ENCODE results near the gene BAG5. TPM values are rescaled to one million over a fixed set of nuclear protein-coding genes. Genes with fewer than 3 reads are reported as not detected.
"Not testable (repeated sequence)": the region's sequence is repeated elsewhere in the genome, so short reads cannot be mapped to it uniquely, and the experiment has no call there.

BAG5 gene, protein sequence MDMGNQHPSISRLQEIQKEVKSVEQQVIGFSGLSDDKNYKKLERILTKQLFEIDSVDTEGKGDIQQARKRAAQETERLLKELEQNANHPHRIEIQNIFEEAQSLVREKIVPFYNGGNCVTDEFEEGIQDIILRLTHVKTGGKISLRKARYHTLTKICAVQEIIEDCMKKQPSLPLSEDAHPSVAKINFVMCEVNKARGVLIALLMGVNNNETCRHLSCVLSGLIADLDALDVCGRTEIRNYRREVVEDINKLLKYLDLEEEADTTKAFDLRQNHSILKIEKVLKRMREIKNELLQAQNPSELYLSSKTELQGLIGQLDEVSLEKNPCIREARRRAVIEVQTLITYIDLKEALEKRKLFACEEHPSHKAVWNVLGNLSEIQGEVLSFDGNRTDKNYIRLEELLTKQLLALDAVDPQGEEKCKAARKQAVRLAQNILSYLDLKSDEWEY
- 30.3 TPM for total RNA-seq

DNA sequence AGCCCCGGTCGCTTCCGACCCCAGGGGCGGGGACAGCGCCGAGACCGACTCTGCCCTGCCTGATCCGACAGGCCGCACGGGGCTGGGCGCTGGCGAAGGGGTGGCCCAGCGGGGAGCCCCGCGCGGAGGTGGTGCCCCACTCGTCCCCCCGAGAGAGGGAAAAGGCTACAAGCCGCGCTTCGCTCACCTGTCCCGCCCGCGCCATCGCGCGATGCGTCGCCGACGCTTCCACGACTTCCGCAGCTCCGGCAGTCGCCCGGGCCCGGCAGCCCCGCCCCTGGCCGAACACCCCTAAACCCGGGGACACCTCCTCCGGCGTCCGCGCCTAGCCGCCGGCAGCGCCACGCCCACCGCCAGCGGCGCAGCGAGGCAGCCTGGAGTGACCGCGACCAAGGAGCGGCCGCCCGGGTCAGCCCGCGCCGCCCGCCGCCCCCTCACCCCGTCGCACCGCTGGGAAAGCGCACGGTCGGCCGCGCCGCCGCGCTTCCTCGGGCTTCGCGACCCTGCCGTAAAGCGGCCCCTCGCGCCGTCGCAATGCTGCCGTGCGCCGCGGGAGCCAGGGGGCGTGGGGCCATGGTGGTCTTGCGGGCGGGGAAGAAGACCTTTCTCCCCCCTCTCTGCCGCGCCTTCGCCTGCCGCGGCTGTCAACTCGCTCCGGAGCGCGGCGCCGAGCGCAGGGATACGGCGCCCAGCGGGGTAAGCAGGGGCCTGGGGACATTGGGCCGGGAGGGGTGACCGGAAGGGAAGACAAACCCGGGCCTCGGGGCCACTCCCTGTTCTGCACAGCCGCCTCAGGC, at the start of gene BAG5, which contains the start of gene COA8:
Gene BAG5, minus strand, starts transcription at position 229 of the 797 bp plus-strand sequence. CDS start 1,493 bp downstream, outside the sequence.
Gene COA8, plus strand, starts transcription at position 532 of the 797 bp plus-strand sequence. Its CDS starts 42 bp downstream, at position 574.
- peak; percentile 90 for DNase-seq (ENCODE audit: low spot score)

DNA sequence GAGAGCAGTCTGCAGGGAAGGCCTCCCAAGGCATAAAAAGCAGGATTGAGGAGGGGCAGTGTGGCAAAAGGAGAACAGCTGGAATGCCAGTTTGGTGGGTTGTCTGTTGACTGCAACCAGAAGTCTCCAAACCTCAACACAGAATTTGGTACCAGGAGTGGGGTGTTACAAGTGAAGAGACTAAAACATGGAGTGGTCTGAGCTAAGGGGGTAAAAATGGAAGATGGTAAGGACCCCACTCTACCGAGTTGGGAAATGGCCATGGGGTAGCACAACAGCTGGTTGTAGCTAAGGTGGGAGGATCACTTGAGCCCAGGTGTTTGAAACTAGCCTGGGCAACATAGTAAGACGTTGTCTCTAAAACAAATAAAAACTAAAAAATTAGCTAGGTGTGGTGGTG, 48.8 kb upstream of the BAG5 start:
- ATAC-seq (no peak), DNase-seq (ENCODE audit: low spot score) (no peak)
- intact Hi-C loops (cut with DNase I), result no loop called here

More for the DNA sequence above, at the start of gene BAG5, which contains the start of gene COA8:
- ATAC-seq, result peak; percentile 75
- intact Hi-C loops (cut with DNase I), result no loop called here

DNA sequence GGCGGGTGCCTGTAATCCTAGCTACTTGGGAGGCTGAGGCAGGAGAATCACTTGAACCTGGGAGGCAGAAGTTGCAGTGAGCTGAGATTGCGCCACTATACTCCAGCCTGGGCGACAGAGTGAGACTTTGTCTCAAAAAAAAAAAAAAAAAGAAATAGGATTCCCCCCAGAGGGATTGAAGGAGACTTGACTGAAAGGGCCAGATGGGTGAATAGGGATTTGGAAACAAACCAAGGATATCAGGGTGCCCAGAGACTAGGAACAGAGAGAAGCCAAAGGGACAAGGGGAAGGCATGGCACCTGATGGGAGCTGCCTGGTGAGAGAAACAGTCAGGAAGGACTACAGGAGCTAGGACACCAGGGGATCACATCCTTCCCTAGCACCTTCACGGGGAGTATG, 46.6 kb upstream of the BAG5 start:
- intact Hi-C loops (cut with DNase I); DNase-seq (ENCODE audit: low spot score); ATAC-seq: not testable (repeated sequence)

GRCh38 chr14:103607822-103608221, 45.4 kb upstream of the BAG5 start:
- no peak for ATAC-seq
- DNase-seq (ENCODE audit: low spot score), result no peak
- intact Hi-C loops (cut with DNase I), result no loop called here

DNA sequence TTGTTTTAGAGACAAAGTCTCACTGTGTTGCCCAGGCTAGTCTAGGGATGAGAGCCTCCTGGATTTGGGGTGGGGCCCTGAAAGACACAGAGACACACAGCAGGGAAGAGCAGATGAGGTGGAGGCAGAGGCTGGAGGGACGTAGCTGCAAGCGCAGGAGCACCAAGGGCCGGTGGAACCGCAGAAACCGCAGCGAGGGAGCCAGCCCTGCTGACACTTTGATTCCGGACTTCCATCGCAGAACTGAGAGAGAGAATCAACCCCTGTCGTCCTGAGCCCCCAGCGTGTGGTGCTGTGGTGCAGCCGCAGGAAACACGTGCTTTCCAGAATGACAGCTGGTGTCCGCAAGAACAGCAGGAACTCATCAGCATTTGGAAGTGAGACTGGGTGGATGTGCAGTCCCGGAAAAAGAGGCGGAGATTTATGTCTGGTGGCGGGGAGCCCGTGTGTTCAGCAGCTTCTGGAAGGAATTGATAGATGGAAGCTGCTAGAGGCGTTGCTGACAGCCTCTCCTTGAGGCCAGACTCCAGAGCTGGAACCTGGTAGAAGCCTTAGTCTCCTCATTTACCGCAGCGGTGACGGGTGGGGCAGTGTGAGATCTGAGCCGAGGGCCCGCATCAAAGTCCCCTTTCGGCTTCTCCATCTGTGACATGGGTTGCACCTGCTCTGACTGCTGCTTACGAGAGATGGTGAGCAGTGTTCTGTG, 44.7 kb upstream of the BAG5 start:
- intact Hi-C loops (cut with DNase I), result no loop called here
- DNase-seq (ENCODE audit: low spot score) (peak; percentile 86), ATAC-seq (peak; percentile 97)

GRCh38 chr14:103604620-103605019, 42.2 kb upstream of the BAG5 start:
- no peak for DNase-seq (ENCODE audit: low spot score)
- intact Hi-C loops (cut with DNase I), result no loop called here
- no peak for ATAC-seq

DNA sequence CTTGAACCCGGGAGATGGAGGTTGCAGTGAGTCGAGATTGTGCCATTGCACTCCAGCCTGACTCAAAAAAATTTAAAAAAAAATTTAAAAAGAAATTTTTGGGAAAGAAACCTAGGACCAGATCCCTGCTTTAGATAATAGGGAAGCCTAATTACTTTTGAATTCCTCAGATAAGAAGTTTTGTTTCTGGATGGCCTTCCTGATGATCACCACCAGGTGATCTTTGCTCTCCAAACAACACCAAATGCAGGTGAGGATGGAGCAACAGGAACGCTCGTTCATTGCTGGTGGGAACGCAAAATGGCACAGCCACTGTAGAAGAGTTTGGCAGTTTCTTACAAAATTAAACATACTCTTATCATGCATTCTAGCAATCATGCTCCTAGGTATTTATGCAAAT, 38.0 kb upstream of the BAG5 start:
- ATAC-seq (no peak), DNase-seq (ENCODE audit: low spot score) (no peak)
- intact Hi-C loops (cut with DNase I), result no loop called here

DNA sequence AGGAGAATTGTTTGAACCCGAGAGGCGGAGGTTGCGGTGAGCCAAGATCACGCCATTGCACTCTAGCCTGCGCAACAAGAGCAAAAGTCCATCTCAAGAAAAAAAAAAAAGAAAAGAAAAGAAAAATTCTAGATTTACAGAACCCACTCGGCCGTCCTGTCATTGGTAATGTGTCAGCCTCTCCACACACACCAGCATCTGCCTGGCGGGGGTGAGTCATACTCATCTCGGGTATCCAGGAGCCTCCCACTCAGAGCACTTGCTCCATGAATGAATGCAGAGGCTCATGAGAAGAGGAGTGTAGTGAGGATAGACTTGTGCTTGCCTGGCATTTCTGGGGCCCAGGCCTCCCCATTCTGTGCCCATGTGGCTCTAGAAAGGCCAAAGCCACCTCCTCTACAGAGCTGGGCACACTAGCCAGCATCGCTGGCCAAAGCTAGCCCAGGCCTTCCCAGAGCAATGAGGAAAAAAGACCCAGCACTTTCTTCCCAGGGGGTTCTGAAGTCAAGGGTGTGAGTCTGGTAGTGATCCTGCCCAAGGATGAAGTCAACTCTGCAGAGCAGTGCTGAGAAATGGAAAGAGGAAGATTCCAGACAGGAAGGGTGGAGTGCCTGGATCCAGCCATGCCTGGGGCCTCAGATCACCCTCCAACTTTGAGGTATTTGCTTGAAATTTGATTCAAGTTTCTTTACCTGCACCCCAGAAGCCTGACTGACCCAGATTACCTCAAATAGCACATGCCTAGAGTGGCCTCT, 35.3 kb upstream of the BAG5 start:
- ATAC-seq (no peak), DNase-seq (ENCODE audit: low spot score) (no peak)
- intact Hi-C loops (cut with DNase I), result no loop called here

GRCh38 chr14:103594265-103594664, 31.8 kb upstream of the BAG5 start:
- intact Hi-C loops (cut with DNase I), result no loop called here
- DNase-seq (ENCODE audit: low spot score) (peak; percentile 76), ATAC-seq (peak; percentile 95)

- DNase-seq (ENCODE audit: low spot score) (no peak), ATAC-seq (no peak)
- intact Hi-C loops (cut with DNase I), result no loop called here
Measured at GRCh38 chr14:103593577-103593976, 31.1 kb upstream of the BAG5 start.

GRCh38 chr14:103584326-103584915, 22.0 kb upstream of the BAG5 start:
- intact Hi-C loops (cut with DNase I), result no loop called here

DNA sequence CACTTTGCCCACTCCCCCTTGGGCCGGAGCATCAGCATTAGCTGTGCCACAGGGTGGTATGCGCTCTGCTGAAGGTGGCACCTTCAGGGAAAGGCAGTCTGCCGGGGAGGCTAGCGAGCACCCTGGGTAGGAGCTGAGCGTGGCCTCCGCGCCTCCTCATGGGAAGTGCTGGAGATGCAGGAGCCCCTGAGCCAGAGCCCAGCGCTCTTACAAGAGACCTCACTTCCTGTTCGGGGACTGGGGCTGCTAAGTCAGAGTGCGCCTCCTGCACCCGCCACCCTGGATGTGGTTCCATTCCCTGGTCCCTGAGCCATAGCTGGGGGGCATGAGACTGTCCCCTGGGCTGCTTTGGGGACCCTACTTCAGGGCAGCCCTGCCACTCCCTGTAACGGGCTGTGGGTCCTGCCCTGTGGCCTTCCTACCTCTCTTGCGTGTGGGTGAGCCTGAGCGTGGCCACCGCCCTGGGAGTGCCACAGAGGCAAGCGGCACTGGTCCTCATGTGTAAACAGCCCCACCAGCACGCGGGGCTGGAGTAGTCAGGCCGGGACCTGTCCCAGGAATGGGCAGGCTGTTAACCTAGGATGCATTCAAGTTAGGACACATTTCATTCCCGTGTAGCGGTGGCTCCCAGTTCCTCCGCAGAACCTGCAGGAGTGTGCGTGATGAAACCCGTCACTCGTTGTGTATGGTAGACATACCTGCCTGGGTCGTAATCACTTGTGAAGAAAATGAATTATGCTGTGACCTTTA, 19.7 kb upstream of the BAG5 start:
- intact Hi-C loops (cut with DNase I), result no loop called here
- peak; percentile 15 for ATAC-seq

More at GRCh38 chr14:103584326-103584915, 22.0 kb upstream of the BAG5 start:
- DNase-seq (ENCODE audit: low spot score) (no peak), ATAC-seq (no peak)

GRCh38 chr14:103581206-103581605, 18.7 kb upstream of the BAG5 start:
- intact Hi-C loops (cut with DNase I), result no loop called here
- ATAC-seq (no peak), DNase-seq (ENCODE audit: low spot score) (no peak)

More for the DNA sequence above, 19.7 kb upstream of the BAG5 start:
- no peak for DNase-seq (ENCODE audit: low spot score)

DNA sequence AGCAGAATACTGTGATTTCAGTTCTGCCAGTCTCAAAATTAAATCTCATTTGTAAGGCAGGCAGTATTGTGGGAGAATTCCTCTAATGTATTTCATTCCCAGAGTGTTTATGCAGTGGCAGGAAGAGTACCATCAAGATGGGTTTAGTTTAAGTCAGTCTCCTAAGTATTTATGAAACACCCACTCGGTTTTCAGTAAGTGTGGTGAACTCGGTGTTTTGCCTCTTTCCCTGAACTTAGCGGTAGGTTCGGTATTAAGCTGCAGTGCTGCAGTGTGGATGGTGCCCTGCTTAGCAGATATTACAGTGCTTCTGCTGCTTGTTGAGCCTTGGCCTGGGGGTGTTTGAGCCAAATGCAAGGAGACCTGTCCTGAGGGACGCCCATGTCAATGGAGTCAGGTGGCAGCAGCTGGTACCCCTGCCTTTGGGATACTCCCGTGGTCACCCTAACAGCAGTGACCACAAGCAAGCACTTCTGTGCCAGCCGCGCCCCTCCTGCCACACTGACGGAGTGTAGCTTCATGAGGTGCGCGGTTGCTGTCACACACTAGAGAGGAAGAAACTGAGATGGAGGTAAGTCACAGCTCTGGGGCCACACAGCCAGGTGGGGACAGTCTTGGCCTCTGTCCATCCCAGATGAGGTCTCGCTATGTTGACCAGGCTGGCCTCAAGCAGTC, 16.1 kb upstream of the BAG5 start:
- no peak for ATAC-seq
- DNase-seq (ENCODE audit: low spot score), result no peak
- intact Hi-C loops (cut with DNase I), result no loop called here

DNA sequence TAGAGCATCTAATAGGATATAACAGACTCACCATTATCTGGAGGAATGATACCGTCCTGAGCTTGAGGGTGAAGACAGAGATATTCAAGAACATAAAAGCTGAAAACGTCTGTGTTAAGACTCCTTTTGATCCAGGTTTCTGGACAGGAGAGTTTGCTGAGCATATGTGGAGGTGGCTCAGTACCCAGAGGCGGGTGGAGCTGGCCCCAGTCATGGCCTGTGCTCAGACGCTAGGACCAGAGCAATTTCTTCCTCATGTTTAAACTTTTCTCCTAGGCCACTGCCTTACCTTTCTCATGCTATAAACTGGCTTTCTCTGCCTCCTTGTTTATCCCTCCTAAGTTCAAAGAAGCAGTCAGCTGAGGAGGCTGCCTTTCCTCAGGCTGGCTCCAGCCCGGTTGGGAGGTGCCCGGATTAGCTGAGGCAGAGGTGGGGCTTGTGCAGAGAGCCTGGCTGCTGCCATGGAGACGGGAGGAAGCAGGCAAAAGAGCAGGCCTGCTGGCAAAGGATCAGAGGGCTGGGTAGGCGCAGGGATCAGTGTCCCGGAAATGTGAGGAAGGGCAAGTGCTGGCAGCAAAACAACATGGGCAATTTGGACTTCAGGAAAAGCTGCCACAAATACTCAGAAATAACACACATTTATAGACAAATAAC, 14.0 kb upstream of the BAG5 start:
- ATAC-seq, result peak; percentile 97
- intact Hi-C loops (cut with DNase I), result no loop called here
- DNase-seq (ENCODE audit: low spot score), result peak; percentile 89

- intact Hi-C loops (cut with DNase I), result no loop called here
- ATAC-seq (no peak), DNase-seq (ENCODE audit: low spot score) (no peak)
Measured at GRCh38 chr14:103574707-103575285, 12.3 kb upstream of the BAG5 start.
